Stimulated activated CD4-positive, alpha-beta T cell treated with anti-CD3 and anti-CD28 coated beads, Interleukin-1b, Interleukin-23, amount 100 ng/mL, for 48 hours (primary cell): ENCODE data around the gene EPHA6.
"Not testable (repeated sequence)": the region's sequence is repeated elsewhere in the genome, so short reads cannot be mapped to it uniquely, and the experiment has no call there.

ENCODE experiments used
- DNase-seq: peaks from one replicate; pipeline ENCODE4 v3.0.0-alpha.2; 2020

EPHA6 gene

DNA sequence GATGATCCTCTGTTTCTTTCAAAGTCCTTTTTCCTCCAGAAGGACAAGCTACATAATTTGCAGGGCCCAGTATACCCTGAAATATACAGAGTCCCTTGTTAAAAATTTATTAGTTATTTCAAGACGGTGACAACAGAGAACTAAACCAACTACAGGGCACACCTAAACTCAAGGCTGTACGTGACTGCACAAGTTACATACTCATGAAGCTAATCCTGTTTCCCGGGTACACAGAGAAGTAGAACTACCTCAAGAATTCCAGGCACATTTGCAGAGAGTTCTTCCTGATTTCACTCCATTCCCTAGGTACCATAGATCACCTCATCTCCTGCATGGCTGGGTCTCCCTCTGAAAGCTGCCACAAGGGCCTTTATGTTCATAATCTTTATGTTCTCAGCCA lies 670.8 kb downstream of the EPHA6 start:
- DNase-seq: no peak

DNA sequence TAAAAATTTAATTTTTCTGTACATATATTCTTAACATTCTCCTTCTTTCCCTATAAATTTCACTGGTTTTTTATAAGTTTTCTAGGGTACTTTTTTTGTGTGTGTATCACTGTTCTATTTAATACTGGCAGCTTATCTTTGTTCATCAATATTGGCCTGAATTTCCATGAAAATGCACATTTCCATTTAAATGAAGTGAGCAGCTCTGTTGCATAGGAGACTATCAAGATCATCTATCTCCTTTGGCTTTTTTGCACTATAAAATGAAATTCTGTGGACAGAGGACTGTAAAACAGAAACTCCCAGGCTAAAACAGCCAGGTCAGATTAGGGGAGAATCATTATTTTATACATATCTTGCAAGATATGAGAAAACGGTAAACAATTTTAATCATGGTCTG lies 673.2 kb downstream of the EPHA6 start:
- no peak for DNase-seq

DNA sequence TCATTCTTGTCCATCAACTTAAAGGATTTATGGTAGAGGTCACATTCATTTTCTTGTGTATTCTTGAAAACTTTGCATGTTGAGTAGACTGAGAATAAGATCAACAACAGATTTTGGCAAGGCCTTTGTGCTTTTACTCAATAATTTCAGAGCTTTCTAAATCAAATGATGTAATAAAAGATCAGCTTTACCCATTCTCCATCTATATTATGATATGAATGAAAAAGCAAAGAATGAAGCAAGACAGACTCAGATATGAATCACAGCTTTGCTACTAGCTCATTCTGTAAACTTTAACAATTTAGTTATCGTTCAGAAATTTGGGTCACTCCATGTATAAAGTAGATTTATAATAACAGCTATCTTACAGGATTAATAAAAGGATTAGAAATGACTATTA lies 674.3 kb downstream of the EPHA6 start:
- DNase-seq: no peak

GRCh38 chr3:97495896-97496295 lies 681.5 kb downstream of the EPHA6 start:
- no peak for DNase-seq

- no peak for DNase-seq
Observed at GRCh38 chr3:97497138-97497537, 682.7 kb downstream of the EPHA6 start.

GRCh38 chr3:97504463-97504862 lies 690.1 kb downstream of the EPHA6 start:
- DNase-seq: no peak

DNA sequence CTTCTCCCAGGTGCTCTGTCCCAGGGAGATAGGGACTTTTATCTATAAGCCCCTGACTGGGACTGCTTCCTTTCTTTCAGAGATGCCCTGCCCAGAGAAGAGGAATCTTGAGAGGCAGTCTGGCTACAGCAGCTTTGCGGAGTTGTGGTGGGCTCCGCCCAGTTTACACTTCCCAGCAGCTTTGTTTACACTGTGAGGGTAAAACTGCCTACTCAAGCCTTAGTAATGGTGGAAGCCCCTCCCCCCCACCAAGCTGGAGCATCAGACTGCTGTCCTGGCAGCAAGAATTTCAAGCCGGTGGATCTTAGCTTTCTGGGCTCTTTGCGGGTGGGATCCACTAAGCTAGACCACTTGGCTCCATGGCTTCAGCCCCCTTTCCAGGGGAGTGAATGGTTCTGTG lies 696.4 kb downstream of the EPHA6 start:
- DNase-seq: no peak

GRCh38 chr3:97515076-97515475 lies 700.7 kb downstream of the EPHA6 start:
- no peak for DNase-seq

- no peak for DNase-seq
Observed at GRCh38 chr3:97530691-97531090, 716.3 kb downstream of the EPHA6 start.

GRCh38 chr3:97547573-97547972 lies 733.2 kb downstream of the EPHA6 start:
- DNase-seq: not testable (repeated sequence)

GRCh38 chr3:97550408-97550807 lies 736.0 kb downstream of the EPHA6 start:
- DNase-seq: no peak

DNA sequence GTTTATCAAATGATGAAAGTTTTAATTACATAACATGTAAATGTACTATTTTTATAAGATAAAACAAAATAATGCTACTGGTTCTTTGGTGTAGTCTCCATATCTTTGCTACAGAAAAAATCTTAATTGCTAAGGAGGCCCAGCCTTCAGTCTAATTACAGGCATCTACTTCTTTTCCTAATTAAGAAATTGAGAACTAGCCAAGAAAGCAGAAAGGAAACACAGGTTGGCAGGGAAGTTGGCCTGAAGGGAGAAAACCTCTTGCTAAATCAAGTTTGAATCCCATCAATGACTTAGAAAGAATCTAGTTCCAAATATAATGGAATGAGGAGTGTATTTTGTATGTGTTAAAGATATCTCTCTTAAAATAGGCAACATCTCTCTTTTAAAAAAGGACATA lies 737.8 kb downstream of the EPHA6 start:
- no peak for DNase-seq

DNA sequence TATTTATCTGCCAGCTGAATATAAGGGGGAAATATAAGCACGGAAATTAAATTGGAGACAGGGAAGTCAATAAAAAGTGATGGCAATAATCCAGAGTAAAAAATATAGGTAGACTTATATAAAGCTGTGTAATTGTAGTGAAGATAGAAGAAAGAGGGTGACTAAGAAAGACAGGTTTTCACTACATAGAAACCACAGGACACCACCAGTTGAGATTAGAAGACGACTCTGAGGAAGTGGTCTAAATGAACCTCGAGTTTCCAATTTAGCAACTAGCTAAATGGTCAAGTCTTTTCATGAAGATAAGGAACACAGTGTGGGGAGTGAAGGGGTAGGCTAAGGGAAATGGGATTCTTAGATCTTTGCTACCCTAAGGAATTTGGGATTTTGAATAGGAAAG lies 761.3 kb downstream of the EPHA6 start:
- DNase-seq: no peak

- DNase-seq: no peak
Observed at GRCh38 chr3:97576221-97576620, 761.8 kb downstream of the EPHA6 start.

DNA sequence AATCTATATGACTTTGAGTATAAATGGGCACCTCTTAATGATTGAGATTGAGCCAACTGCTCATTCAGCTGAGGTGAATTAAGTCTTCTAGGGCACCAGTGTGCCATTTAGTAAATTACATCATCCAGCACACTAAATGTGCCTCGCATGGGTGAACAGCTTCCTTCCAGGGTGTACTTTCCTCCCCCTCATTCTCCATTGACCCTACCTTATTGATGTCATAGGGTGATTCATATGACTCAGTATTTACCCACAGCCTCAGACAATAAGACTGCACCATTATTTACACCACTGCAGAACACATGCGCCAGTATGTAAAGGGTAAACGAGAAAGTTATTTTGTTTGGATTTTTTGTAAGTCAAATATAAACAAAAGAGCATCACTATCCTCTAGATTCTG lies 765.0 kb downstream of the EPHA6 start:
- no peak for DNase-seq

DNA sequence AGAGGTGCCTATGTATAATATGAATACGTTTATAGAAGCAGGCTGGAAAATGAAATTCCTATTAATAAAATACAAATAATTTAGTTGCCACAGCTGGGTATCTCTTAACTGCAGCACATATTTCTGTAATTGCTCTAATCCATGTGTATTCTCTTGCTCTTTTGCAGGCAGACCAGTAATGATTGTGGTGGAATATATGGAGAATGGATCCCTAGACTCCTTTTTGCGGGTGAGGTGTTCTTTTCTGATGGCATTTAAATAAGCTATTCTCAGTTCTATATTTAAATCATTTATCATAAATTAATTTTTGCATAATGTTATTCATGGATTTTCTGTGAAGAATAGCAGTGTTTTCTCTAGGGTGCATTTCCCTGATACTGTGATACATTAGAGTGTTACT lies 796.2 kb downstream of the EPHA6 start:
- no peak for DNase-seq

GRCh38 chr3:97612632-97613031 lies 798.2 kb downstream of the EPHA6 start:
- no peak for DNase-seq

- DNase-seq: no peak
Observed at GRCh38 chr3:97613139-97613538, 798.7 kb downstream of the EPHA6 start.

DNA sequence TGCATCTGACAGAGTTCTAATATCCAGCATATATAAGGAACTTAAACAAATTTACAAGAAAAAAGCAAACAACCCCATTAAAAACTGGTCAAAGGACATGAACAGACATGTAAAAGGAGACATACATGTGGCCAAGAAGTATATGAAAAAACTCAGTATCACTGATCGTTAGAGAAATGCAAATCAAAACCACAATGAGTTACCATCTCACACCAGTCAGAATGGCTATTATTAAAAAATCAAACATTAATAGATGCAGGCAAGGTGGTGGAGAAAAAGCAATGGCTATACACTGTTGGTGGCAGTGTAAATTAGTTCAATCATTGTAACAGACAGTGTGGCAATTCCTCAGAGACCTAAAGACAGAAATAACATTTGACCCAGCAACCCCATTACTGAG lies 806.1 kb downstream of the EPHA6 start:
- not testable (repeated sequence) for DNase-seq

- DNase-seq: no peak
Observed at GRCh38 chr3:97636465-97636864, 822.1 kb downstream of the EPHA6 start.

DNA sequence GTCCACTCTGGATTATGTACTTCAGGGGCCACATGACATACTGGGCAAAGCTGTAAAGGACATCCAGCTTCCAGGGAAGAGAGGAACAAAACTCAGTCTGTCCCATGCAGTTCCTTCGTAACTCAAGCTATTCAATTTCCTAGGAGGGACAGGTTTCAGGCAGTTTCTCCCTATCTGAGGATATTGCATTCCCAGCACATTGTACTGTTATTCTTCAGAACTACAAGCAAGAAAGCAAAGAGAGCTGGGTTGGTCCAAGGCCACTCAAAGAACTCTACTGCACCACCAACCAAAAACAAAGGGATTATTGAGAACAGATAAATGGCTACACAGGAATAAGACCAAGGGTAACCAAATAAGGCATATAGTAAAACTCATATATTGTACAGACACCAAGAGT lies 832.5 kb downstream of the EPHA6 start:
- no peak for DNase-seq

GRCh38 chr3:97647441-97647982 lies 833.1 kb downstream of the EPHA6 start:
- DNase-seq: no peak

DNA sequence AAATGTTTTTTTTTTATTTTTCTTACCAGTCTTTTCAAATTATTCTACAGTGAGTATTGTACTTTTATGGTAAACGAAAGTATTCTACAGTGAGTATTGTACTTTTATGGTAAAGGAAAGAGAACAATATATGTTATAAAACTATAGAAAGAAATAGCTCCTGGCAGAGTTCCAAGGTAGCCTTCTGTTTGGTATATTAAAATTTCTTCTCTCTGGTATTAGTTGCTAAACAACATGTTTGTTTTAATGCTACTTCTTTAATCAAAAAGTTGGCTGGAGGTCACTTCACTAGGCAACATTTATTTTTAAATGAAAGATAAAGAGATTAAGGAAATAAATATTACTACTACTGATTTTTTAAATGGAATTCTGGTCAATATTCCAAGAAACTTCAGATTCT lies 841.6 kb downstream of the EPHA6 start:
- DNase-seq: no peak

- no peak for DNase-seq
Observed at GRCh38 chr3:97656638-97657037, 842.2 kb downstream of the EPHA6 start.

DNA sequence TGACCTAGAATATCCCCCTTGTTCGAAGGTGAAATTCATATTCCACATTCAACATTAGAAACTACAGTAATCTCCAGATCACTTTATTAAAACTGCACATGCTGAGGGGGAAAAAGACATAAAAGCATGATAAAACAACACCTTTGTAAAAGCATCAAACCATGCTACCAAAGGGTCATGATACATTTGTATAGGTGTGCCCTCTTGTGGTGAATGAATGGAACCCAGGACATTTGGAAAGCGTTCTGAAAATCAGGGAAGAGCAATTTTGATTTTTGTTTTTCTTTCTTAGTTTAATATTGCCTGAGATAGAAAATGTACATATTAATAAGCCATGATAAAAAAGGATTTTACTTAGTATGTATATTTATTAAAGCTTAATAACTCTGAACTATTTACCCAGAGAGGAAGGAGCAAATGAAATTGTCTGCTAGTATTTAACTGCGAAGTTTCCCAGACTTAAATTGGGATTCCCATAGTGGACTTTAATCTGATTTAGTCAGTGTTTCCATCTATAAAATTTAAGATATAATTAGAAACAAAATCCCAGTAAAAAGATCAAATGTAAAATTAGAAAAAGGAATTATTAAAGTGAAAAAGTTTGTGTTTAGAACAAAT lies 844.4 kb downstream of the EPHA6 start:
- DNase-seq: no peak
